GM10847 (cell line): ENCODE results near the gene SEPTIN12.

Experiments
- POLR2A ChIP-seq: IDR thresholded peaks from 2 replicates; pipeline ENCODE4 v1.6.1; 2011; ENCODE audit not compliant: insufficient read length; ENCODE audit errors: extremely low read depth

SEPTIN12 gene, protein sequence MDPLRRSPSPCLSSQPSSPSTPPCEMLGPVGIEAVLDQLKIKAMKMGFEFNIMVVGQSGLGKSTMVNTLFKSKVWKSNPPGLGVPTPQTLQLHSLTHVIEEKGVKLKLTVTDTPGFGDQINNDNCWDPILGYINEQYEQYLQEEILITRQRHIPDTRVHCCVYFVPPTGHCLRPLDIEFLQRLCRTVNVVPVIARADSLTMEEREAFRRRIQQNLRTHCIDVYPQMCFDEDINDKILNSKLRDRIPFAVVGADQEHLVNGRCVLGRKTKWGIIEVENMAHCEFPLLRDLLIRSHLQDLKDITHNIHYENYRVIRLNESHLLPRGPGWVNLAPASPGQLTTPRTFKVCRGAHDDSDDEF

DNA sequence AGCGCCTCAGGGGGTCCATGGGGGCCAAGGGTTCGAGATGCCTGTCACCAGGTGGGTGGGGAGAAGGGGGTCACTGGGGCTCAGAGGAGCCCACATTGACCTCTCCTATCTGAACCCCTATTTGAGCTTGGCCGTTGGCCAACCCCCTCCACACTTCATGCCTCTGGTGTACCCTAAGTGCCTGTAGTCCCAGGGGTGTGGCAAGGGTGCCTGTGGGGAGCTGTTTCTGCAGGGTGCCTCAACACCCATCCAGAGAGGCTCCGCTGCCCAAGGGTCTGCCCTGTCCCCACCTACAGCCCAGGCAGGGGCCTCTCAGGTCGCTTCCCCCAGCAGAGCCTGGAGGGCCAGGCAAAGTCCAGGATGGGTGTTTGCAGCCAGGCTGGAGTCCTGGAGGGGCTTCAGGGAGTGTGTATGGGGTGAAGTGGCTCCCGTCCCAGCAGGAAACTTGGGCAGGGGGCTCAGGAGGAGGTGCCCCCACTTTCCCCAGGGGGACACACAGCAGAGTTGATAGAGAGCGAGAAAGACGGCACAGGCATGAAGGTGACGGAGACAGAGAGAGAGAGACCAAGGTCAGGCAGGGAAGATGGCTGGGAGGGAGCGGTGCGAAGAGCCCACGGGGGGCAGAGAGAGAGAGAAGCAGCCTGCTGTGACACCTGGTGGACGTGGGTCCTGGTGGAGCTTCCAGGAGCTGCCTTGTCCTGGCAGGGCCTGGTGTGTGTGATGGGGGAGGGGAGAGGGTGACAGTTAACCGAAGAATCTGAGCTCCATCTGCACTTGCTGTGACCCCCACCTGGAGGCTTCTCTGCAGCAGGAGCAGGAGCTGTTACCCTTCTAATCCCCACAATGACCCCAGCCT is at the start of gene SEPTIN12:
Gene SEPTIN12 (minus strand): TSS at position 719 of the 856 bp plus-strand sequence. CDS start 700 bp downstream, at position 19.
- no peak for TF ChIP-seq POLR2A

DNA sequence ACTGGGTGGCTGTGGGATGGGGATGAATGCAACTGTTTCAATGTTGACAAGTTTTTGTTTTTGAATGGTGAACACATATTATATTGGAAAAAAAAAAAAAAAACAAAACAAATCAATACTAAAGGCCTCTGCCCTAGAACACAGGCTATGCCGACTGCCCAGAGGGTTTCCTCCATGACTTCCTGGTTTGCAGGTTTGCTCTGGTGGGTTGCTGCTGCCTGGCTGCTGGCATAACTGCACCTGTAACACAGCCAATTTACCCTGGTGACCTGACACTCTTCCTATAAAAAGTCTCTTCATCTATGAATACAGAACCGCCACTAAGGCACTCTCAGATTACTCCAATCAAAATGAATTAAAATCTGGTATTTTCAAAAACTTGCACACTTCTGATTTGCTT is 48.6 kb upstream of the SEPTIN12 start:
- TF ChIP-seq POLR2A, result no peak

DNA sequence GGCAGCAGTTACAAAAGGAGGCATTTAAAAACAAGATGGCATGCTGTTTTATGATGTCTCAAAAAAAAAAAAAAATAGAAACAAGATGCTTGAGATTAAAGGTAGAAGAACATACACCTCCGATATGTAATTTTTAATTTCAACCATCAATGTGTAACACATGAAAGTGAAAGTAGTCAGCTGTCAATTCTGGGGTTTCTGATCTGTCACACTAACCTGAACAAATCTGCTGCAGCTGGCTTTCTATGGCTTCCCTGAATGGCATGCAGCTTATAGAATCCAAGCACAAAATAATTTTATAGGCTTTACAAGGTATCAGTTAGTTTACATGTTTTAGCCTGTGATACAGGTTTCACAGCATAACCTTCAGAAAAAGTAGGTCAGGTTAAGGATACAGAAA is 45.4 kb upstream of the SEPTIN12 start:
- no peak for TF ChIP-seq POLR2A

DNA sequence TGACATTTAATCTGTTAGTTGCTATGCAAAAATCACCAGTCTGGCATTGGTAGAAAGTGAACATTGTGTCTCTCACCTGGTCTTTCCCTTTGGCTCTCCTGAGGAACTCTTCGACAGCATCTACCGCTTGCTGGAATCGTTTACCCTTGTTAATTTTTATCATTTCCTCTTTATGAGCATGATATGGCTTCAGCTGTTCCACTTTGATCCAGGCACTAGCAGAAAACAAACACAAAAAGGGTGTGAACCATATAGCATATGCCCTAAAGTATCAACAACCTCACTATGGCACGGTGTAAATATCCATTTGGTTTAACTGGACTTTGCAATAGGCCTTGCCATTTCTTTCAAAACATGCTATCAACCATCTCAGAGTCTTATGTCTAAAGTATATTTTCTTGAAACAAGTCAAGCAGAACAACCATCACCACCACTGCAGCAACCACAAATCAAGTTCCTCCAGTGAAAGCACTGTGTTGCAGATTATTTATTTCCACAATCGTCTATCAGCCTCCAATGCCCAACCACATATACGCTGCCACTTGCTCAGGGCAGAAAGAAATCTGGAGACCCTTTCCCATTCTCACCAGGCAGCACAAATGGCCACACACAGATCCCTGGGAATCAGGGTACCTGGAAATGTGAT is 44.7 kb upstream of the SEPTIN12 start:
- TF ChIP-seq POLR2A, result no peak

DNA sequence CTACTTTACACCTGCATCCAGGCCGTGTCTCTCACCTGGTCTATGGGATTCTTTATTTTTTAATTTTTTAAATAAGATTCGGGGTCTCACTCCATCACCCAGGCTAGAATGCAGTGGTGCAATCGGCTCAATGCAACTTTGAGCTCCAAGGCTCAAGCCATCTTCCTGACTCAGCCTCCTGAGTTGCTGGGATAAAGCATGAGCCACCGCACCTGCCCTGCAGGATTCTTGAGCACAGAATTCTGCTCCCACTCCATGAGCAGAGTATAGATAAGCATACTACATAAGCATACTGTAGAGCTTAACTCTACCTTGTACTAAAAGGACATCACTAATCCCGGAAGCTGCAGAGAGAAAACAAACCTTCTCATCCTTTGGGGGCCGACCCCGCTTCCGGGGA is 43.5 kb upstream of the SEPTIN12 start:
- no peak for TF ChIP-seq POLR2A

DNA sequence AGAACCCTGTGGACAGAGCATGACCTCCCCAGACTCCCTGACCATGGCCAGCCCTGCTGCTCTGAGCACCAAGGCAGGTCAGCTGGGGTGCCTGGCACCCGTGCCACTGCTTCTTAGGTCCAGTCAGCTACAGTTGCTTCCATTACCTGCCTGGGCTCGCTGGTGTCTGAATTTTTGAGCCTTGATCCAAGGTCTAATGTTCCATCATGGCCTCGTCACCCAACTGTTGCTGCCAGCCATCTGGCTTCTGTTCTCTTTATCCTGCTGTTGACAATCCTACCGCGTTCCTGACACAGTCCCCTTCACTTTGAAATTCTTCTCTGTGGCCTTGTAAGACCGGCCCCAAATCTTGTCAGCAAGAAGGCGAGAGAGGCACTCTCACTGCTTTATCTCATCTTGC is 42.3 kb upstream of the SEPTIN12 start:
- no peak for TF ChIP-seq POLR2A

DNA sequence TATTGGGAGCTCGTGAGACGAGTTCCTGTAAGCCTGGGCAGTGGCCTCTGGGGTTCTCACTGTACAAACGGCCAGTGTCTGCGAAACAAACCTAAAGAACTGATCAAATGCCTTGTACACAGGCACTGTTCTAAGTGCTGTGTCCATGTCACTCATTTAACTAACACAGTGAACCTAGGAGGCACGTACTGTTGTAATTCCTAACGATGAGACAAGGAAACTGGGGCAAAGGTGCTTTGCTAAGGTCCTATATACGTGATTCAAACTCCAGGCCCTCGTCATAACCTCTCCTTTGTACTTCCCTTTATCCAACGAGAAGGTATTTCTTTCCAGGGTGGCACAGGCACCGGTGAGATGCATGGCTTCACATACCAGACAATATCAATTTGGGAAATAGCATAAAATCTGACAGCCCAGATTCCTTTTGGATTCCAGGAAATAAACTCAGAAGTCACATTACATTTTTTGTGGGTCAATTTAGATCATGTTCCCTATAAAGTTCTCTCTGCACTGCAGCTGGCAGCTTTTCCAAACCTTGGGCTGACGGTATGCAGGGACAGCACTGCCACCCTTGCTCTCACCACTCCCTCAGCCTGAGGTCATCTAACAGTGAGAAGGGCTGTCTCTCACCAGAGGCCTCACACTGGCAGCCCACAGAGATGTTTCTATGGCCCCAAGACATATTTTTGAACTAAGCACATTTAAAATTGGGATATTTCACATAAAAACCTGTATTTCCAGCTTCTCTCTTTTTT is 40.6 kb upstream of the SEPTIN12 start:
- no peak for TF ChIP-seq POLR2A

DNA sequence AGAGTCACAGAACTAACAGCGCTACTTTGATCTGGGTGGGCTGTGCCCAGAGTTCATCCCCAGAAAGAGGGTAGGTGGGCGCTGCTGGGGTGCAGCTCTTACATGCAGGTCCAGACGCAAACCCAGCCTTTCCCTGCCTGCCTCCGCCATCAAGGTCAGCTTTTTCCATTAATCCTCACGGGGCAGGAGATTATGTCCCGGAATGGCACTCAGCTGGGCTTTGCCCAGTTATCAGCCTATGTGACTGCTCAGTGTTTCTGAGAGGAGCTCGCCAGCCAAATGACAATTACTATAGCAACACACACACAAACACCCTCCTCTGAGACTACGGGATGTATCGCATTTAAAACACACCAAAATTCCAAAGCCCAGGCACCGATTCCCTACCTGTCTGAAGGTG is 38.8 kb upstream of the SEPTIN12 start:
- TF ChIP-seq POLR2A, result no peak

DNA sequence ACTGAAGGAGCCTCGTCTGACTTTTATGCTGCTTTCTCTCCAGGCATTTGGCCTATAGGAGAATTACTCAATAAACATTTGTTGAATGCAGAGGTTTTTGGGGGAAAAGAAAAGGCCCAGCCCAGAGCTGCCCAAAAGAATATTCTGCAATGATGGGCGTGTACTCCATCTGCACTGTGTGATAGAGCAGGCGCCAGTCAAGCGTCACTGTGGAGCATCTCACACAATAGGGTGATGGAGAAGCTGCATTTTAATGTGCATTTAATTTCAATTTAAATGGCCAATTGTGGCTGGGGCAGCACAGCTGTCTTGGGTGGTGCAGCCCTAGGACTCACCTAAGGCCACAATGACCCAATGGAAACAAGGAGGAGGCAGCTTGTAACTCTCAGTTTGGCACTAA is 38.4 kb upstream of the SEPTIN12 start:
- no peak for TF ChIP-seq POLR2A

DNA sequence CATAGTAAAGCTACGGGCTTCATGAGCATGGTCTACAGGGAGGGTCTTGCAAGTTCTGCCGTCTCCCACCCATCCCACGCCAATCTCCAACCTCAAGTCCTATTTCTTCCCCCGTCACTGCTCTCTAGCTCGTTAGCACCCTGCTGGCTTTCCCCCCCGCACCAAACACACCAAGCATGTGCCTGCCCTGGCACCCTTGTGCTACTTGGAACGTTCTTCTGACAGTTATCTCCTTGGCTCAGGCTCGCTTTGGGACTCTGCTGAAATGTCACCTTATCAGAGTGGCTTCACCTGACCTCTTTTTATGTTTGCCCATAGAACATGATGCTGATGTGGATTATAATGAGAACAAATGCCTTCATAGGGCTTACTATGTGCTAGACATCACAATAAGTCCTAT is 37.1 kb upstream of the SEPTIN12 start:
- no peak for TF ChIP-seq POLR2A

DNA sequence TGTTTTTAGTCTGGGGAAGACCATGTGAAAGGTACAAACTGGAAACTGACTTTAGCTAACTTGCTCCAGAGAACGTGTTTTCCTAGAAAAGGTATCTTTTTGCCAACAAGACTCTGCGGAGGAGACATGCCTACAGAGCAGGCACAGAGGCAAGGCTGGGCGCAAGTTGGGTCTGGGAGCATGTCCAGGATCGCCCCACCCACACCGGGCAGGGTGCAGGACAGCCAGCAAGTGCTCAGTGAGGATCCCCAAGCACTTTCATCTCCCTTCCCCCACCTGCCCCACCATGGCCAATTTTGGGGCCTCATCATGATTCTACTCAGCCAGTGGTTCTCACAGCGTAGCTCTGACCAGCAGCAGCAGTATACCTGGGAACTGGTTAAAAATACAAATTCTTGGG is 32.5 kb upstream of the SEPTIN12 start:
- no peak for TF ChIP-seq POLR2A

DNA sequence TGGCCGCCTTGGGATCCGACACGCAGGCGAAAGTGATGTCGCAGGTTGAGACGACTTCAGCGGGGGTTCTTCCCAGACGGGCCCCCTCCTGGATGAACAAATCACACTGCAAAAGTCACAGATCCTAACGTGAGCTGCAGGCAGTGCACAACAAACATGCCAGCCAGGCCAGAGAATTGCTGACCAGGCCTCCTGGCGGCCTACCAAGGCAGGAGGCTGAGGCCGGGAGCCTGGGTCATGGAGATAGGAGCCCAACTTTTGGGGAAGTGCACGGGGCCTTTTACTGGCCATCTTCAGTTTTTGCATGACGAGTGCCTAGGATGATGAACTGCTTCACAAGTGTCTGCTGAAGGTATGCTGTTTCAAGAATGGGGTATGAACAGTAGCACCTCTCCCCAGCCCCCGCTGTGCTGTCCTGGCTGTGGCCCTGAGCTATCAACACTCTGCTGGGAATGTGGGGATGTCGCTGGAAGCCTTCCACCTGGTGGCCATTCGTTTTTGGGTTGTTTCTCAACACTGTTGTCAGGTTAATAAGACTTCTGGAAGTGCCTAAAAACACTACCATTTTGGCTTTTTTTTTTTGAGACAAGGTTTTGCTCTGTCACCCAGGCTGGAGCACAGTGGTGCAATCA is 26.5 kb upstream of the SEPTIN12 start:
- TF ChIP-seq POLR2A, result no peak

DNA sequence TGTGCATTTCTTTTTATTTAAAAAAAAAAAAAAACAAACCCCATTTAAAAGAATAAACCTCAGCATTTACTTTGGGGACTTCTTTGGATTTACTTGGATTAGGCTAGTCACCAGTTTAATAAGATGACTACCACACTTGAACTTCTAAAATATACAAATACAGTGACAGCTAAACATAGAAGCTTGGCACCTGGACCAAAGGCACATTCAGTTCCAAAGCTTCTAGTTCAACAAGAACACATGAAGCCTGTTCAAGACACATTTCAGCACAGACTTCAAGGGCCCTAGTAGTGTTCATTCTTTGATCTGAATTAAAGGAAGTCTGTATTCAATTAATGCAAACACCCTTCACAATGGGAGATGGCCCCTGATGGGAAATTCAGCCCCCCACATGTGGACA is 25.9 kb upstream of the SEPTIN12 start:
- TF ChIP-seq POLR2A, result no peak

DNA sequence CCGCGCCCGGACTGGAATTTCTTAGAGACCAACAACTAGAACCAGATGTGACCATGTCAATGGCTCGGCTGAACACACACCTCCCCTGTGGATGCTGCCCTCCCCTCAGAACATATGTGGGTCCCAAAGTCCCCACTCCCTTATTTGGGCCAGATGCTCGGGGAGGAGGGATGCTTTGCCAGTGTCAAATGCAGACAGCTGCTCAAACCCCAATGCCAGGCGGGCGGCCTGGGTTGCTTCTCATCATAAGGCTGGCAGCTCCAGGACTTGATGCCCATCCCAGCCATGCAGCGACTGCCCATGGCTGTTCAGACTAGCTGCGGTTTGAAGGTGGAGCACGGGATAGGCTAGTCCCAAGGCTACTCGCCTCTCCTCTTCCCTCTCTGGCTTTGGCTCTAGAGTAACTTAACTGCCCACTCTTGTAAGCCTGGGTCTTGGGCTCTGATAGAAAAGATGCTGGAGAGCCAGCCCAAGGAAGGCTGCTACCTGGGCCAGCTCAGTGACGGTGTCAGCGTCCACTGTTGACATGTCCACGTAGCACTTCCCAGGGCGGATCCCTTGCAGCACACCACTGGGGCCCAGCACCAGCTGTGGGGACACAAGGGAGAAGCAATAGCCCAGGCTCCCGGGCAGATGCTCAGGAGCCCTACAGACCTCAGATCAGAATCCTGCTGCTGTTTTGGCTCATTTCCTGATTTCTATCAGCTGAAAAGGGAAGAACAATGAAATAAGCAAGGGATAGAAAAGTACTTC is 25.3 kb upstream of the SEPTIN12 start:
- no peak for TF ChIP-seq POLR2A
